Endothelial cell of umbilical vein (primary cell): Measurements from ENCODE around the gene AKNAD1. TPM values are rescaled to one million over a fixed set of nuclear protein-coding genes. Genes with fewer than 3 reads are reported as not detected.

Source experiments
- BruUV-seq: library from RNA; stranded (reverse); fragments of 400-500 nt; replicated peaks from 2 replicates; lab custom pipeline; 2021; lab: Mats Ljungman, UMichigan
- CTCF ChIA-PET: fragments of 300-600, 350-600 bp; sonication (Branson Sonifier 250); formaldehyde crosslinking; loops from one replicate; lab custom pipeline; 2021; ENCODE audit warnings: antibody characterized with exemption, inconsistent platforms; lab: Charles Lee
- POLR2A ChIA-PET: fragments of 300-600, 350-600 bp; sonication (Branson Sonifier 250); formaldehyde crosslinking; loops from one replicate; lab custom pipeline; 2021; ENCODE audit warnings: antibody characterized with exemption, inconsistent platforms; lab: Charles Lee
- DNase-seq: peaks from one replicate; pipeline ENCODE4 v3.0.0-alpha.2; 2011; ENCODE audit warnings: low read depth, low spot score
- FAIRE-seq: peaks from 2 replicates; lab custom pipeline; 2011; peaks lifted over from hg19 to GRCh38; lab: Jason Lieb, UNC
- H2AFZ ChIP-seq: 2 replicates; pipeline ENCODE4 v1.6.0; 2012; ENCODE audit warnings: low read depth, low read length, control low read depth, inconsistent platforms
- H3K27ac ChIP-seq: 2 replicates; pipeline ENCODE4 v1.5.1; 2011; ENCODE audit warnings: low read depth, mild to moderate bottlenecking, control low read depth, low read length, moderate library complexity; ENCODE audit not compliant: insufficient read depth
- H3K27me3 ChIP-seq, 2 experiments: 2 replicates each; pipeline versions ENCODE4 v1.6.0 to v1.6.1; 2011; ENCODE audit warnings: low read length in 2 of 2, mixed read lengths in 1 of 2; ENCODE audit not compliant: control insufficient read depth in 2 of 2, insufficient read depth in 2 of 2
- H3K36me3 ChIP-seq, 2 experiments: 2 replicates in 1 of 2; 3 replicates in 1 of 2; pipeline ENCODE4 v1.5.1; 2011; ENCODE audit warnings: low read length in 2 of 2, mild to moderate bottlenecking in 1 of 2, moderate library complexity in 1 of 2; ENCODE audit not compliant: control insufficient read depth in 2 of 2, insufficient read depth in 2 of 2; ENCODE audit errors: extremely low read depth in 1 of 2
- H3K4me1 ChIP-seq: 3 replicates; pipeline ENCODE4 v1.5.1; 2011; ENCODE audit warnings: mild to moderate bottlenecking, low read length; ENCODE audit not compliant: control insufficient read depth, insufficient read depth; ENCODE audit errors: extremely low read depth
- H3K4me2 ChIP-seq: 2 replicates; pipeline ENCODE4 v1.6.1; 2011; ENCODE audit warnings: low read length, control low read depth, mixed read lengths; ENCODE audit not compliant: insufficient read depth
- H3K4me3 ChIP-seq, 3 experiments: fragments of 200-600 bp in 1 of 3; sonication (generic), shearing (Covaris generic) in 1 of 3; replicated peaks in 1 of 3; 2 replicates each; pipeline ENCODE4 v1.5.1; 2011 to 2016; ENCODE audit warnings: control low read depth in 3 of 3, low read length in 3 of 3, mild to moderate bottlenecking in 2 of 3, inconsistent platforms in 1 of 3, low read depth in 1 of 3, moderate library complexity in 1 of 3; ENCODE audit not compliant: insufficient read depth in 1 of 3
- H3K79me2 ChIP-seq: 2 replicates; pipeline ENCODE4 v1.6.0; 2012; ENCODE audit warnings: low read length, inconsistent platforms; ENCODE audit not compliant: control insufficient read depth, insufficient read depth
- H3K9ac ChIP-seq: replicated peaks from 2 replicates; pipeline ENCODE3; 2011; ENCODE audit warnings: low read length, control low read depth; ENCODE audit not compliant: insufficient read depth; ENCODE audit errors: extremely low read depth
- H3K9me1 ChIP-seq: replicated peaks from 3 replicates; pipeline ENCODE4 v1.6.0; 2011; ENCODE audit warnings: mild to moderate bottlenecking, low read length; ENCODE audit not compliant: control insufficient read depth, insufficient read depth; ENCODE audit errors: extremely low read depth
- H3K9me3 ChIP-seq: replicated peaks from 2 replicates; pipeline ENCODE4 v1.5.1; 2012; ENCODE audit warnings: low read length, inconsistent platforms; ENCODE audit not compliant: control insufficient read depth, insufficient read depth
- H4K20me1 ChIP-seq: replicated peaks from 2 replicates; pipeline ENCODE3; 2011; ENCODE audit warnings: mild to moderate bottlenecking, low read length; ENCODE audit not compliant: control insufficient read depth, insufficient read depth; ENCODE audit errors: extremely low read depth
- EZH2 ChIP-seq: IDR thresholded peaks from 2 replicates; pipeline ENCODE4 v1.6.1; 2012; ENCODE audit warnings: borderline replicate concordance, low read depth, mild to moderate bottlenecking, moderate library complexity, low read length, inconsistent platforms; ENCODE audit not compliant: severe bottlenecking
- FOS ChIP-seq: IDR thresholded peaks from 2 replicates; pipeline ENCODE4 v1.6.1; 2011; ENCODE audit warnings: mild to moderate bottlenecking, low read length, moderate library complexity, borderline replicate concordance; ENCODE audit not compliant: insufficient read depth
- GATA2 ChIP-seq: IDR thresholded peaks from 2 replicates; pipeline ENCODE4 v1.7.0; 2011; ENCODE audit warnings: low read depth, mild to moderate bottlenecking, moderate library complexity, mixed read lengths, low read length; ENCODE audit not compliant: insufficient read length, insufficient read depth
- JUN ChIP-seq: IDR thresholded peaks from 2 replicates; pipeline ENCODE4 v1.6.1; 2011; ENCODE audit warnings: borderline replicate concordance, low read depth; ENCODE audit not compliant: insufficient read length, insufficient read depth
- POLR2A ChIP-seq: IDR thresholded peaks from 2 replicates; pipeline ENCODE4 v1.6.1; 2012; ENCODE audit warnings: low read depth, mild to moderate bottlenecking, control low read depth, low read length
- dilution Hi-C: fragments of 300-500 bp; cut with MboI; formaldehyde crosslinking; loops from one replicate; pipeline ENCODE4 v1.15.0; 2019; ENCODE audit warnings: low sequenced_read_pairs; ENCODE audit not compliant: extremely low pct_ligation_motif_present
- intact Hi-C: fragments of 100-400 bp; cut with micrococcal nuclease; formaldehyde crosslinking; loops from one replicate; pipeline ENCODE4 v1.10.0; 2022
- polyA plus RNA-seq, 4 experiments: library from polyadenylated mRNA; depleted of rRNA in 3 of 4; stranded (reverse) in 3 of 4; unstranded in 1 of 4; fragments of >200 nt; gene quantifications; 2 replicates each; pipeline versions ENCODE4 v1.2.1 to v1.2.3, GENCODE V29; 2011 to 2012; ENCODE audit warnings: missing spikeins in 1 of 4
- total RNA-seq: library from RNA; stranded (reverse); gene quantifications from 2 replicates; pipeline ENCODE4 v1.2.3, GENCODE V29; 2021
- TF ChIP-seq, protein P1 (sequence below), 2 donors: IDR thresholded peaks; 1 replicate in 1 of 2; 2 replicates in 1 of 2; pipeline ENCODE4 v1.5.1; 2011; ENCODE audit warnings: low read length in 2 of 2, mild to moderate bottlenecking in 2 of 2, moderate library complexity in 2 of 2, control low read depth in 1 of 2, inconsistent platforms in 1 of 2, low read depth in 1 of 2; ENCODE audit not compliant: insufficient read depth in 1 of 2; ENCODE audit errors: extremely low read depth in 1 of 2
- TF ChIP-seq, protein P2 (sequence below): IDR thresholded peaks from 2 replicates; pipeline ENCODE4 v1.6.1; 2011; ENCODE audit not compliant: insufficient read depth, insufficient read length

AKNAD1 gene
- total and polyA plus RNA-seq, 2 donors (not counting 3 experiments of a cell fraction or from before 2014, with no cell fraction given), result not detected

DNA sequence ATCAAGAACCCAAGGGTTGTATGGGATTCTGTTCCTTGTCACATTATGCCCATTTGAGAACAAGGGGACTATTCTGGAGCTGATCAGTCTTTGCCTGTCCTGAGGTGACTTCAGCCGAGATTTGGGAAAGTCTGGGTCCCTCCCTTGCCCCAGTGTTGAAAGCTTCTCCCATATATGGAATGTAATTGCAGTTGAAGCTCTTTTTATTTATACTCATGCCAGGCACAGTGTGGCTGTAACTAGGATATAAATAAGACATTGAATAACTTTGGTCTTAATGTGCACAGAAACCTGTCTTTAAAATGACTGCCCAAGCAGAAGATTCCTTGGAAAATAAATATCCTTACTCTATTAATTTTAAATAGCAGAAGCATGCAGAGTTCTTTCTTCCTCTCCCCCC is 15.2 kb downstream of the AKNAD1 start:
- Histone ChIP-seq H3K9me3 (no peaks in the 10 kb centered on the region), H4K20me1 (no peaks in the 10 kb centered on the region), H3K9me1 (no peaks in the 10 kb centered on the region), H2AFZ (no peak overlapping the region), H3K79me2 (no peaks in the 10 kb centered on the region), H3K4me2 (no peak overlapping the region), H3K27me3 (peaks cover 10 to 11% of the 10 kb centered on the region in 2 experiments), H3K9ac (no peak overlapping the region), H3K36me3 (no peaks in the 10 kb centered on the region), H3K4me1 (no peaks in the 10 kb centered on the region), H3K27ac (no peak overlapping the region), H3K4me3 (no peak overlapping the region)
- no peak for TF ChIP-seq POLR2A
- no peak for TF ChIP-seq EZH2
- TF ChIP-seq FOS, result no peak
- TF ChIP-seq, protein P1, sequence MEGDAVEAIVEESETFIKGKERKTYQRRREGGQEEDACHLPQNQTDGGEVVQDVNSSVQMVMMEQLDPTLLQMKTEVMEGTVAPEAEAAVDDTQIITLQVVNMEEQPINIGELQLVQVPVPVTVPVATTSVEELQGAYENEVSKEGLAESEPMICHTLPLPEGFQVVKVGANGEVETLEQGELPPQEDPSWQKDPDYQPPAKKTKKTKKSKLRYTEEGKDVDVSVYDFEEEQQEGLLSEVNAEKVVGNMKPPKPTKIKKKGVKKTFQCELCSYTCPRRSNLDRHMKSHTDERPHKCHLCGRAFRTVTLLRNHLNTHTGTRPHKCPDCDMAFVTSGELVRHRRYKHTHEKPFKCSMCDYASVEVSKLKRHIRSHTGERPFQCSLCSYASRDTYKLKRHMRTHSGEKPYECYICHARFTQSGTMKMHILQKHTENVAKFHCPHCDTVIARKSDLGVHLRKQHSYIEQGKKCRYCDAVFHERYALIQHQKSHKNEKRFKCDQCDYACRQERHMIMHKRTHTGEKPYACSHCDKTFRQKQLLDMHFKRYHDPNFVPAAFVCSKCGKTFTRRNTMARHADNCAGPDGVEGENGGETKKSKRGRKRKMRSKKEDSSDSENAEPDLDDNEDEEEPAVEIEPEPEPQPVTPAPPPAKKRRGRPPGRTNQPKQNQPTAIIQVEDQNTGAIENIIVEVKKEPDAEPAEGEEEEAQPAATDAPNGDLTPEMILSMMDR (IDR thresholded peaks at IDR 0.05; ENCODE audit: extremely low read depth in 1 of 2, insufficient read depth in 1 of 2, low read depth in 1 of 2, low read length in 2 of 2), result no peak
- no peak for TF ChIP-seq GATA2
- no peak for TF ChIP-seq JUN
- TF ChIP-seq, protein P2, sequence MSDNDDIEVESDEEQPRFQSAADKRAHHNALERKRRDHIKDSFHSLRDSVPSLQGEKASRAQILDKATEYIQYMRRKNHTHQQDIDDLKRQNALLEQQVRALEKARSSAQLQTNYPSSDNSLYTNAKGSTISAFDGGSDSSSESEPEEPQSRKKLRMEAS, result no peak
- CTCF ChIA-PET, result interaction anchor here (0.8 kb wide), 1 partner anchor 8 kb away, joined by 5 read pairs; no protein-coding TSS in a partner anchor
- dilution Hi-C loops (no loop called here), intact Hi-C loops (no loop called here)
- FAIRE-seq, result no peak
- POLR2A ChIA-PET, result no interaction called here
- DNase-seq, result no peak
- no TSS peak for BruUV-seq
